A673 (cell line): Measurements from ENCODE around the gene LGR4. TPM values are rescaled to one million over a fixed set of nuclear protein-coding genes. Genes with fewer than 3 reads are reported as not detected.
"Not testable (repeated sequence)": the region's sequence is repeated elsewhere in the genome, so short reads cannot be mapped to it uniquely, and the experiment has no call there.

ENCODE experiments used
- BruUV-seq: library from RNA; stranded (reverse); fragments of 400-500 nt; replicated peaks from 2 replicates; lab custom pipeline; 2021; lab: Mats Ljungman, UMichigan
- CTCF ChIA-PET: fragments of 300-600 bp; sonication (Branson Sonifier 250); formaldehyde crosslinking; loops from one replicate; lab custom pipeline; 2022; ENCODE audit warnings: antibody characterized with exemption; lab: Charles Lee
- POLR2A ChIA-PET: fragments of 300-600 bp; sonication (Branson Sonifier 250); formaldehyde crosslinking; loops from one replicate; lab custom pipeline; 2022; ENCODE audit warnings: antibody characterized with exemption; ENCODE audit not compliant: low non-redundant PET; lab: Charles Lee
- DNase-seq: peaks from one replicate; pipeline ENCODE4 v3.0.0-alpha.2; 2015; ENCODE audit warnings: low spot score
- H3K27ac ChIP-seq: fragments of 200-600 bp; sonication (generic); 2 replicates; pipeline ENCODE4 v1.5.1; 2016; ENCODE audit warnings: mixed run types, low read depth, mild to moderate bottlenecking, mixed read lengths, antibody characterized with exemption, low read length; ENCODE audit not compliant: poor library complexity, severe bottlenecking
- H3K27me3 ChIP-seq: fragments of 200-600 bp; sonication (generic); replicated peaks from 2 replicates; pipeline ENCODE4 v1.6.1; 2017; ENCODE audit warnings: mixed run types, low read depth, mild to moderate bottlenecking, mixed read lengths, antibody characterized with exemption, low read length; ENCODE audit not compliant: insufficient read depth, poor library complexity
- H3K36me3 ChIP-seq: fragments of 200-600 bp; sonication (generic); 2 replicates; pipeline ENCODE4 v1.6.1; 2016; ENCODE audit warnings: mixed run types, mild to moderate bottlenecking, mixed read lengths, antibody characterized with exemption, low read length; ENCODE audit not compliant: insufficient read depth, poor library complexity, severe bottlenecking
- H3K4me1 ChIP-seq: fragments of 200-600 bp; sonication (generic); 2 replicates; pipeline ENCODE4 v1.6.1; 2017; ENCODE audit warnings: mixed run types, mild to moderate bottlenecking, mixed read lengths, antibody characterized with exemption, low read length; ENCODE audit not compliant: insufficient read depth, poor library complexity, severe bottlenecking
- H3K4me3 ChIP-seq: fragments of 200-600 bp; sonication (generic); 2 replicates; pipeline ENCODE4 v1.5.1; 2016; ENCODE audit warnings: low read depth, mixed run types, mild to moderate bottlenecking, mixed read lengths, low read length; ENCODE audit not compliant: poor library complexity, severe bottlenecking
- H3K9me3 ChIP-seq: fragments of 200-600 bp; sonication (generic); 2 replicates; pipeline ENCODE4 v1.6.1; 2016; ENCODE audit warnings: mixed run types, low read depth, mild to moderate bottlenecking, mixed read lengths, antibody characterized with exemption, low read length; ENCODE audit not compliant: poor library complexity, severe bottlenecking
- CTCF ChIP-seq: fragments of 300-800, 200-600 bp; sonication (generic); conservative IDR thresholded peaks from 2 replicates; pipeline ENCODE4 v1.5.1; 2017; ENCODE audit warnings: low read depth, mild to moderate bottlenecking, antibody characterized with exemption, low read length, moderate library complexity, mixed read lengths
- EZH2 ChIP-seq: fragments of 200-600 bp; sonication (generic); IDR thresholded peaks from 2 replicates; pipeline ENCODE4 v1.6.1; 2017; ENCODE audit warnings: borderline replicate concordance, low read depth, mild to moderate bottlenecking, mixed read lengths, antibody characterized with exemption, low read length; ENCODE audit not compliant: poor library complexity, severe bottlenecking
- intact Hi-C: fragments of 100-400 bp; cut with micrococcal nuclease; formaldehyde crosslinking; loops from one replicate; pipeline ENCODE4 v1.10.0; 2022; ENCODE audit not compliant: unreplicated experiment
- total RNA-seq: library from RNA; stranded (reverse); gene quantifications from 2 replicates; pipeline ENCODE4 v1.2.3, GENCODE V29; 2021

LGR4 gene
- total RNA-seq, 1 experiment from 2014 or later: 24.7 TPM

GRCh38 chr11:27452147-27452546 lies 20.4 kb downstream of the LGR4 start:
- Histone ChIP-seq H3K27me3 (no peaks in the 10 kb centered on the region), H3K36me3 (no peaks in the 10 kb centered on the region), H3K27ac (peak overlapping the region; percentile 0), H3K9me3 (no peaks in the 10 kb centered on the region), H3K4me3 (no peak overlapping the region), H3K4me1 (peaks cover 35% of the 10 kb centered on the region)
- no peak for DNase-seq
- ChIA-PET POLR2A (interaction anchor here (0.6 kb wide), 1 partner anchor 8 kb away, joined by 3 read pairs; no protein-coding TSS in a partner anchor), CTCF (no interaction called here)
- no TSS peak for BruUV-seq
- TF ChIP-seq EZH2 (no peak), CTCF (no peak)
- intact Hi-C loops: no loop called here

- ChIA-PET POLR2A (interaction anchor here (0.6 kb wide), 1 partner anchor 9 kb away, joined by 3 read pairs; no protein-coding TSS in a partner anchor), CTCF (no interaction called here)
- no peaks in the 10 kb centered on the region for H3K27me3 ChIP-seq
- DNase-seq: peak; percentile 77
- H3K27ac ChIP-seq: peak overlapping the region; percentile 0
- no peaks in the 10 kb centered on the region for H3K9me3 ChIP-seq
- peaks cover 28% of the 10 kb centered on the region for H3K4me1 ChIP-seq
- H3K36me3 ChIP-seq: no peaks in the 10 kb centered on the region
- H3K4me3 ChIP-seq: no peak overlapping the region
- BruUV-seq: no TSS peak
- TF ChIP-seq EZH2 (no peak), CTCF (no peak)
- intact Hi-C loops: no loop called here
These were observed 21.2 kb downstream of the LGR4 start for GRCh38 chr11:27451244-27451965.

GRCh38 chr11:27448184-27448540 lies 24.4 kb downstream of the LGR4 start:
- H3K4me3 ChIP-seq, BruUV-seq, H3K36me3 ChIP-seq, H3K9me3 ChIP-seq, DNase-seq, intact Hi-C loops, H3K27me3 ChIP-seq, H3K27ac ChIP-seq, POLR2A ChIA-PET: not testable (repeated sequence)
- CTCF ChIA-PET: interaction anchor here (0.6 kb wide), 1 partner anchor 90 kb away, joined by 4 read pairs; no protein-coding TSS in a partner anchor
- H3K4me1 ChIP-seq: peaks cover 40% of the 10 kb centered on the region
